Measurements from ENCODE around the gene TEX35. TPM values are rescaled to one million over a fixed set of nuclear protein-coding genes. Genes with fewer than 3 reads are reported as not detected.

Gene TEX35
- total and polyA plus RNA-seq, 10 of the 15 experiments (the other 5 are each of a cell fraction or from before 2014, with no cell fraction given) = not detected

DNA sequence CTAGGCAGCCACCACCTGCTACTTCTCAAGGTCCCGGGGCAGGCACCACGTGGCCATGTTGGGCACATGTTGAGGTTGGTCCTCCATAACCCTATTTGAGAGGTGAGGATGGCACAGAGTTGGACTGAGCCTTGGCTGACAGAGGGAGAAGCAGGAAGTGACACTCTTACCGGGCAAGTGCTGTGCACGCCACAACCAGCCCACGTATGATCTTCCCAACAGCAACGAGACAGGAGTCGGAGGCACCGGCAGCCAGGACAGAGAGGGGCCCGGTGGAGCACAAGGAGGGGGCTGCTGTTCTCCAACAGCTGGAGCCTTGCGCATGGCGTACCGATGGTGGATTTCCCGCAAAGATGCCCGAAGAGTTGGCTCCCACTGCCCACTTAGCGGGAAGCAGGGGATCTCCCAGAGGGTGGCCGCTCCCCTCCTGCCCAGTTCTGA lies 19.6 kb upstream of the TEX35 start:
- Histone ChIP-seq H3K36me3 (ENCODE audit: control insufficient read depth in 2 of 2, insufficient read depth in 2 of 2, low read length in 1 of 2) (no peaks in the 10 kb centered on the region), H2AFZ (ENCODE audit: control insufficient read depth, low read depth, low read length) (no peak overlapping the region), H3K9me3 (replicated peaks; ENCODE audit: control insufficient read depth, insufficient read depth, low read length) (no peaks in the 10 kb centered on the region), H4K20me1 (ENCODE audit: control insufficient read depth, insufficient read depth) (no peaks in the 10 kb centered on the region), H3K4me1 (ENCODE audit: control insufficient read depth, insufficient read depth, low read length) (no peaks in the 10 kb centered on the region), H3K4me2 (ENCODE audit: control insufficient read depth, insufficient read depth) (no peak overlapping the region), H3K9ac (ENCODE audit: control insufficient read depth, insufficient read depth, low read length) (no peak overlapping the region), H3K27me3 (replicated peaks in 1 of 2; ENCODE audit: control insufficient read depth in 2 of 2, insufficient read depth in 2 of 2, low read length in 1 of 2) (peaks cover 0 to 1% of the 10 kb centered on the region in 2 experiments; a peak in 2 of 4 replicates), H3K4me3 (no peak overlapping the region), H3K79me2 (ENCODE audit: control insufficient read depth, insufficient read depth, low read length) (no peaks in the 10 kb centered on the region), H3K27ac (ENCODE audit: control insufficient read depth, insufficient read depth) (no peak overlapping the region)
- 52% methylated on average over 15 of the region's 16 CpGs for WGBS (ENCODE audit: insufficient coverage, insufficient replicate concordance, low lambda C conversion rate, missing lambda C conversion rate)
- ATAC-seq = no peak; the same call in 2 of the 3 replicates
- DNase-seq (ENCODE audit: low read depth, low spot score) = no peak
- no peak for FAIRE-seq
- BruUV-seq (replicated peaks) = no TSS peak
- in situ Hi-C loops (cut with MboI) (no loop called here), intact Hi-C loops (cut with micrococcal nuclease; ENCODE audit: unreplicated experiment) (no loop called here)
- POLR2A ChIA-PET = no interaction called here
- RAD21 ChIA-PET (ENCODE audit: unreplicated experiment) = no interaction called here
- SMC1A ChIA-PET (ENCODE audit: uncharacterized antibody, unreplicated experiment) = no interaction called here
- CTCF ChIA-PET = interaction anchor here (0.9 kb wide), 1 partner anchor 9 kb away, joined by 3 read pairs; no protein-coding TSS in a partner anchor
- TF ChIP-seq, protein P1, sequence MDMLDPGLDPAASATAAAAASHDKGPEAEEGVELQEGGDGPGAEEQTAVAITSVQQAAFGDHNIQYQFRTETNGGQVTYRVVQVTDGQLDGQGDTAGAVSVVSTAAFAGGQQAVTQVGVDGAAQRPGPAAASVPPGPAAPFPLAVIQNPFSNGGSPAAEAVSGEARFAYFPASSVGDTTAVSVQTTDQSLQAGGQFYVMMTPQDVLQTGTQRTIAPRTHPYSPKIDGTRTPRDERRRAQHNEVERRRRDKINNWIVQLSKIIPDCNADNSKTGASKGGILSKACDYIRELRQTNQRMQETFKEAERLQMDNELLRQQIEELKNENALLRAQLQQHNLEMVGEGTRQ (IDR thresholded peaks at IDR 0.05; ENCODE audit: borderline replicate concordance, low read depth, low read length) = no peak
- TF ChIP-seq EZH2 (IDR thresholded peaks at IDR 0.05; ENCODE audit: borderline replicate concordance, control insufficient read depth, low read depth, low read length) = no peak
- TF ChIP-seq, protein P2, sequence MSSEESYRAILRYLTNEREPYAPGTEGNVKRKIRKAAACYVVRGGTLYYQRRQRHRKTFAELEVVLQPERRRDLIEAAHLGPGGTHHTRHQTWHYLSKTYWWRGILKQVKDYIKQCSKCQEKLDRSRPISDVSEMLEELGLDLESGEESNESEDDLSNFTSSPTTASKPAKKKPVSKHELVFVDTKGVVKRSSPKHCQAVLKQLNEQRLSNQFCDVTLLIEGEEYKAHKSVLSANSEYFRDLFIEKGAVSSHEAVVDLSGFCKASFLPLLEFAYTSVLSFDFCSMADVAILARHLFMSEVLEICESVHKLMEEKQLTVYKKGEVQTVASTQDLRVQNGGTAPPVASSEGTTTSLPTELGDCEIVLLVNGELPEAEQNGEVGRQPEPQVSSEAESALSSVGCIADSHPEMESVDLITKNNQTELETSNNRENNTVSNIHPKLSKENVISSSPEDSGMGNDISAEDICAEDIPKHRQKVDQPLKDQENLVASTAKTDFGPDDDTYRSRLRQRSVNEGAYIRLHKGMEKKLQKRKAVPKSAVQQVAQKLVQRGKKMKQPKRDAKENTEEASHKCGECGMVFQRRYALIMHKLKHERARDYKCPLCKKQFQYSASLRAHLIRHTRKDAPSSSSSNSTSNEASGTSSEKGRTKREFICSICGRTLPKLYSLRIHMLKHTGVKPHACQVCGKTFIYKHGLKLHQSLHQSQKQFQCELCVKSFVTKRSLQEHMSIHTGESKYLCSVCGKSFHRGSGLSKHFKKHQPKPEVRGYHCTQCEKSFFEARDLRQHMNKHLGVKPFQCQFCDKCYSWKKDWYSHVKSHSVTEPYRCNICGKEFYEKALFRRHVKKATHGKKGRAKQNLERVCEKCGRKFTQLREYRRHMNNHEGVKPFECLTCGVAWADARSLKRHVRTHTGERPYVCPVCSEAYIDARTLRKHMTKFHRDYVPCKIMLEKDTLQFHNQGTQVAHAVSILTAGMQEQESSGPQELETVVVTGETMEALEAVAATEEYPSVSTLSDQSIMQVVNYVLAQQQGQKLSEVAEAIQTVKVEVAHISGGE (CRISPR knock-in tag; IDR thresholded peaks at IDR 0.05) = no peak
- TF ChIP-seq TBL1XR1 (IDR thresholded peaks at IDR 0.05; ENCODE audit: low read depth, low read length) = no peak
- TF ChIP-seq ZNF217 (IDR thresholded peaks at IDR 0.05) = no peak
- no peak for TF ChIP-seq TCF12 (IDR thresholded peaks at IDR 0.05; ENCODE audit: low read depth, low read length)
- TF ChIP-seq YY1 (IDR thresholded peaks at IDR 0.05; ENCODE audit: low read depth, low read length) = no peak
- TF ChIP-seq PKNOX1 (IDR thresholded peaks at IDR 0.05) = no peak
- TF ChIP-seq ESRRA (IDR thresholded peaks at IDR 0.05; ENCODE audit: low read length) = no peak
- no peak for TF ChIP-seq BCL3 (IDR thresholded peaks at IDR 0.05; ENCODE audit: borderline replicate concordance, insufficient read depth, low read depth, low read length, poor library complexity, severe bottlenecking)
- no peak for TF ChIP-seq NFYB (IDR thresholded peaks at IDR 0.05; ENCODE audit: insufficient read depth, low read depth, low read length)
- TF ChIP-seq E2F4 (IDR thresholded peaks at IDR 0.05; ENCODE audit: low read depth, low read length) = no peak
- TF ChIP-seq TCF7 (IDR thresholded peaks at IDR 0.05; ENCODE audit: borderline replicate concordance) = no peak

All from GM12878 (cell line).